ENCODE data around the gene OR10G8.

OR10G8 gene

DNA sequence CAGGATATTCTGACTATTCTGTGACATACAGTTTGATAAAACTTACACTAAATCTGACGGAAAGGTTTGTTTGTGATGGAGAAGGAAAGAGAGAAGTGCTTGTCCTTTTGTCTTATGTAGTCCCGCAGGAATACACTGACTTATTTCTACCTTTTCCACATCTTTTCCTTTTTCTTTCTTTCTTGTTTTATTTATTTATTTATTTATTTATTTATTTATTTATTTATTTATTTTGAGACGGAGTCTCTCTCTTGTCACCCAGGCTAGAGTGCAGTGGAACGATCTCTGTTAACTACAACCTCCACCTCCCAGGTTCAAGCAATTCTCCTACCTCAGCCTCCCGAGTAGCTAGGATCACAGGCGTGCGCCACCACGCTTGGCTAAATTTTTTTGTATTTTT lies 45.5 kb downstream of the OR10G8 start:
- TF ChIP-seq FOXP2 (optimal IDR thresholded peaks at IDR 0.05; ENCODE audit: borderline replicate concordance, extremely low read depth, extremely low read length, insufficient read depth): no peak
- no peak for TF ChIP-seq SIN3A (IDR thresholded peaks at IDR 0.05; ENCODE audit: borderline replicate concordance, insufficient read depth, low read length)
- TF ChIP-seq POLR2AphosphoS5 (IDR thresholded peaks at IDR 0.05; ENCODE audit: low read depth, low read length): no peak
- no peak for TF ChIP-seq TAF1 (IDR thresholded peaks at IDR 0.05; ENCODE audit: borderline replicate concordance, insufficient read depth, low read length)
- TF ChIP-seq, protein P1, sequence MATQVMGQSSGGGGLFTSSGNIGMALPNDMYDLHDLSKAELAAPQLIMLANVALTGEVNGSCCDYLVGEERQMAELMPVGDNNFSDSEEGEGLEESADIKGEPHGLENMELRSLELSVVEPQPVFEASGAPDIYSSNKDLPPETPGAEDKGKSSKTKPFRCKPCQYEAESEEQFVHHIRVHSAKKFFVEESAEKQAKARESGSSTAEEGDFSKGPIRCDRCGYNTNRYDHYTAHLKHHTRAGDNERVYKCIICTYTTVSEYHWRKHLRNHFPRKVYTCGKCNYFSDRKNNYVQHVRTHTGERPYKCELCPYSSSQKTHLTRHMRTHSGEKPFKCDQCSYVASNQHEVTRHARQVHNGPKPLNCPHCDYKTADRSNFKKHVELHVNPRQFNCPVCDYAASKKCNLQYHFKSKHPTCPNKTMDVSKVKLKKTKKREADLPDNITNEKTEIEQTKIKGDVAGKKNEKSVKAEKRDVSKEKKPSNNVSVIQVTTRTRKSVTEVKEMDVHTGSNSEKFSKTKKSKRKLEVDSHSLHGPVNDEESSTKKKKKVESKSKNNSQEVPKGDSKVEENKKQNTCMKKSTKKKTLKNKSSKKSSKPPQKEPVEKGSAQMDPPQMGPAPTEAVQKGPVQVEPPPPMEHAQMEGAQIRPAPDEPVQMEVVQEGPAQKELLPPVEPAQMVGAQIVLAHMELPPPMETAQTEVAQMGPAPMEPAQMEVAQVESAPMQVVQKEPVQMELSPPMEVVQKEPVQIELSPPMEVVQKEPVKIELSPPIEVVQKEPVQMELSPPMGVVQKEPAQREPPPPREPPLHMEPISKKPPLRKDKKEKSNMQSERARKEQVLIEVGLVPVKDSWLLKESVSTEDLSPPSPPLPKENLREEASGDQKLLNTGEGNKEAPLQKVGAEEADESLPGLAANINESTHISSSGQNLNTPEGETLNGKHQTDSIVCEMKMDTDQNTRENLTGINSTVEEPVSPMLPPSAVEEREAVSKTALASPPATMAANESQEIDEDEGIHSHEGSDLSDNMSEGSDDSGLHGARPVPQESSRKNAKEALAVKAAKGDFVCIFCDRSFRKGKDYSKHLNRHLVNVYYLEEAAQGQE (IDR thresholded peaks at IDR 0.05; ENCODE audit: insufficient read depth in 1 of 2, low read depth in 2 of 2, low read length in 2 of 2): no peak

DNA sequence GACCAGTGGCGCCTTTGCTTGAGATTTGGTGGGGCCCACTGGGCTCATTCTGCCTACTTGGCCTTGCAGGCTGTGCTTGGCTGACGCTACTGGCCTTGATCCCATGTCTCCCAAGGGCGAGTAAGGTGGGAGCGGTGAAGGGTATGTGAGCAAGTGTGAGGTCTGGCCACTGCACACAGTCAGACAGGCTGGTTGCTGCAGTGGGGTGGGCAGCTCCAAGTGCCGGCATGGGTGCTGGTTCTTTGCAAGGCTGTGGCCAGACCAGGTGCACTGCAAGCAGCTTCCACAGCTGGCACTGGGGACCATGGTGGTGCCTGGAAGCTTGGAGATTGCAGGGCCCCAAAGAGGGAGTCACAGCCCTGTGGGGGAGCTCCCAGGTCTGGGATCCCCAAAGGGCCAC lies 48.0 kb downstream of the OR10G8 start:
- TF ChIP-seq SIN3A (IDR thresholded peaks at IDR 0.05; ENCODE audit: borderline replicate concordance, insufficient read depth, low read length) (no peak), FOXP2 (optimal IDR thresholded peaks at IDR 0.05; ENCODE audit: borderline replicate concordance, extremely low read depth, extremely low read length, insufficient read depth) (no peak), POLR2AphosphoS5 (IDR thresholded peaks at IDR 0.05; ENCODE audit: low read depth, low read length) (no peak), TAF1 (IDR thresholded peaks at IDR 0.05; ENCODE audit: borderline replicate concordance, insufficient read depth, low read length) (no peak)
- TF ChIP-seq, protein P1 (IDR thresholded peaks at IDR 0.05; ENCODE audit: insufficient read depth in 1 of 2, low read depth in 2 of 2, low read length in 2 of 2): no peak

DNA sequence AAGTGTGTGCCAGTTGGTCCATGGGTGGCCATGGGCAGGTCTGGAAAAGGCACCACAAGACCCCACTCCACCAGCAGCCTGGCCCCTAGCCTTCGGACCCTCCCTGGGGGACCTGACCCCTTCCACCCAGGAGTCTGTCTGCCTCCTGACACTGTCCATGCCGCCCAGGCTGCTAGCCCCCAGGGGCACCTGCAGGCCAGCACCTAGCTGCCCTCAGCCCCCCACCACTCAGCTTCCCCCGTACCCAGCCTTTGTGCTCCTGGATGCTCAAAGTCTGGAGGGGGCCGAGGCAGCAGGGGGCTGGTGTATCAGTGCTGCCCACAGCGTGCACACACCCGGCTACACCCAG lies 48.9 kb downstream of the OR10G8 start:
- TF ChIP-seq POLR2AphosphoS5 (IDR thresholded peaks at IDR 0.05; ENCODE audit: low read depth, low read length): no peak
- TF ChIP-seq, protein P1 (IDR thresholded peaks at IDR 0.05; ENCODE audit: insufficient read depth in 1 of 2, low read depth in 2 of 2, low read length in 2 of 2): no peak
- no peak for TF ChIP-seq SIN3A (IDR thresholded peaks at IDR 0.05; ENCODE audit: borderline replicate concordance, insufficient read depth, low read length)
- no peak for TF ChIP-seq TAF1 (IDR thresholded peaks at IDR 0.05; ENCODE audit: borderline replicate concordance, insufficient read depth, low read length)
- TF ChIP-seq FOXP2 (optimal IDR thresholded peaks at IDR 0.05; ENCODE audit: borderline replicate concordance, extremely low read depth, extremely low read length, insufficient read depth): no peak

DNA sequence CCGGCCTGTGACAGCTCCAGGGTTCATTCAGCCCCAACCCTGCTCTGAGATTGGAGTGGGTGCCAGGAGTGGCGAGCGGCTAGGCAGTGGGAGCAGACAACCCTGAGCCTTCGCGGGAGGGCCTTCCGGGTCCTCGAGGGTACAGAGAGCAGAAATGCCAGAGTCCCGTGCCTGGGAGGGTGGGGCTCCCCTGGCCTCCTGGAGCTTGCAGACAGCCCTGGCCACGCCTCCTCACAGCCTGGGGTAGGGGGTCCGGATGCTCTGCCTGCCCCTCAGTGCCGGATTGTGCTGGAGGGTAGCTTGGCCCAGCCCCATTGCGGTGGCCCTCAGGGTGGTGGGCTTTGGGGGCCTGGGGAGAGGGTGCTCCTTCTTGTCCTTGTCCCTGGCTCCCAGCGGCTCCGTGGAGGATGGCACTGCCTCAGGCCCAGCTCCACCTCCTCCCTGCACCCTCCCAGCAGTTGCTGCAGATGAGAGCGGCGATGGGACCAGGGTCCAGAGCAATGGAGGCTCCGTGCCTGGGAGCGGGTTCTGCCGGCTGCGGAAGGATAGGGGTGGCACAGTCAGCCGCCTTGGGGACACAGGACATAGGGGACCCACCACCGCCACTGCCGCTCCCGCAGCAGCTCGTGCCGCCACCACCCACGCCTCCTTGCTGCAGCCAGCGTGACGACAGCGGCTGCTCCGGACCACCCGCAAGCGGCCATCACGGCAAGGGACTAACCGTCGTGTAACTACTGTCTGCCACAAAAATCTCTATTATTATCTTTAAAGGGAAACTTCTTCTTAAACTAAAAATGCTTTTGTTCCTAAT lies 49.4 kb downstream of the OR10G8 start:
- TF ChIP-seq FOXP2 (optimal IDR thresholded peaks at IDR 0.05; ENCODE audit: borderline replicate concordance, extremely low read depth, extremely low read length, insufficient read depth): no peak
- TF ChIP-seq, protein P1 (IDR thresholded peaks at IDR 0.05; ENCODE audit: insufficient read depth in 1 of 2, low read depth in 2 of 2, low read length in 2 of 2): no peak
- no peak for TF ChIP-seq TAF1 (IDR thresholded peaks at IDR 0.05; ENCODE audit: borderline replicate concordance, insufficient read depth, low read length)
- no peak for TF ChIP-seq SIN3A (IDR thresholded peaks at IDR 0.05; ENCODE audit: borderline replicate concordance, insufficient read depth, low read length)
- no peak for TF ChIP-seq POLR2AphosphoS5 (IDR thresholded peaks at IDR 0.05; ENCODE audit: low read depth, low read length)
